HFF-Myc (cell line): Measurements from ENCODE around the gene GSS.
"Not testable (repeated sequence)": the region's sequence is repeated elsewhere in the genome, so short reads cannot be mapped to it uniquely, and the experiment has no call there.

Experiments used
- DNase-seq: peaks from one replicate; pipeline ENCODE4 v3.0.0-alpha.2; 2011; ENCODE audit warnings: low read depth; ENCODE audit errors: extremely low read depth
- H3K4me3 ChIP-seq: replicated peaks from 2 replicates; pipeline ENCODE4 v1.5.1; 2011; ENCODE audit warnings: low read depth, mild to moderate bottlenecking, control low read depth, low read length
- TF ChIP-seq, protein P1 (sequence below): IDR thresholded peaks from 2 replicates; pipeline ENCODE4 v1.5.1; 2012; ENCODE audit warnings: mild to moderate bottlenecking, low read depth, low read length, control low read depth; ENCODE audit errors: missing control alignments

GSS gene

GRCh38 chr20:34916774-34917354 lies 38.7 kb downstream of the GSS start:
- TF ChIP-seq, protein P1, sequence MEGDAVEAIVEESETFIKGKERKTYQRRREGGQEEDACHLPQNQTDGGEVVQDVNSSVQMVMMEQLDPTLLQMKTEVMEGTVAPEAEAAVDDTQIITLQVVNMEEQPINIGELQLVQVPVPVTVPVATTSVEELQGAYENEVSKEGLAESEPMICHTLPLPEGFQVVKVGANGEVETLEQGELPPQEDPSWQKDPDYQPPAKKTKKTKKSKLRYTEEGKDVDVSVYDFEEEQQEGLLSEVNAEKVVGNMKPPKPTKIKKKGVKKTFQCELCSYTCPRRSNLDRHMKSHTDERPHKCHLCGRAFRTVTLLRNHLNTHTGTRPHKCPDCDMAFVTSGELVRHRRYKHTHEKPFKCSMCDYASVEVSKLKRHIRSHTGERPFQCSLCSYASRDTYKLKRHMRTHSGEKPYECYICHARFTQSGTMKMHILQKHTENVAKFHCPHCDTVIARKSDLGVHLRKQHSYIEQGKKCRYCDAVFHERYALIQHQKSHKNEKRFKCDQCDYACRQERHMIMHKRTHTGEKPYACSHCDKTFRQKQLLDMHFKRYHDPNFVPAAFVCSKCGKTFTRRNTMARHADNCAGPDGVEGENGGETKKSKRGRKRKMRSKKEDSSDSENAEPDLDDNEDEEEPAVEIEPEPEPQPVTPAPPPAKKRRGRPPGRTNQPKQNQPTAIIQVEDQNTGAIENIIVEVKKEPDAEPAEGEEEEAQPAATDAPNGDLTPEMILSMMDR: no peak
- no peak for DNase-seq

GRCh38 chr20:34915749-34916455 lies 39.7 kb downstream of the GSS start:
- TF ChIP-seq, protein P1: no peak
- DNase-seq: no peak
- no peak overlapping the region for H3K4me3 ChIP-seq

More at GRCh38 chr20:34916774-34917354, 38.7 kb downstream of the GSS start:
- H3K4me3 ChIP-seq: no peak overlapping the region

DNA sequence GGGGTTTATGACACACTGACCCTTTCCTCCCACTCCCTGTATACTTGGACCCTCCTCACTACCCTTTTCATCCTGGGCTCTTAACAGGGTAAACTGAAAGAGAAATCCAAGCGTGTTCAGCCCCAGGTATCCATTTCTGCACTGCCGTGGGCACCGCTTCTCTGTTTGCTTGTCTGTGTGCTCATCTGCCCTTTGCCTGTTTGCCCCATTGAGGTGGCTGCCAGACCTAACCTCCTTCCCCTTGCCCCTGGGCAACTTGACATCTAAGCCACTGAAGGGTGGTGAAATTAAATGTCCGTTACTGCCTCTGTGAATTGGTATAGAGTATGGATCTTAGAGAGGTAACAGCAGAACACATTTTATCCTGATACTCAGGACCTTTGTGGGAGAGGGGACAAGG lies 40.5 kb downstream of the GSS start:
- DNase-seq: no peak
- TF ChIP-seq, protein P1: no peak

DNA sequence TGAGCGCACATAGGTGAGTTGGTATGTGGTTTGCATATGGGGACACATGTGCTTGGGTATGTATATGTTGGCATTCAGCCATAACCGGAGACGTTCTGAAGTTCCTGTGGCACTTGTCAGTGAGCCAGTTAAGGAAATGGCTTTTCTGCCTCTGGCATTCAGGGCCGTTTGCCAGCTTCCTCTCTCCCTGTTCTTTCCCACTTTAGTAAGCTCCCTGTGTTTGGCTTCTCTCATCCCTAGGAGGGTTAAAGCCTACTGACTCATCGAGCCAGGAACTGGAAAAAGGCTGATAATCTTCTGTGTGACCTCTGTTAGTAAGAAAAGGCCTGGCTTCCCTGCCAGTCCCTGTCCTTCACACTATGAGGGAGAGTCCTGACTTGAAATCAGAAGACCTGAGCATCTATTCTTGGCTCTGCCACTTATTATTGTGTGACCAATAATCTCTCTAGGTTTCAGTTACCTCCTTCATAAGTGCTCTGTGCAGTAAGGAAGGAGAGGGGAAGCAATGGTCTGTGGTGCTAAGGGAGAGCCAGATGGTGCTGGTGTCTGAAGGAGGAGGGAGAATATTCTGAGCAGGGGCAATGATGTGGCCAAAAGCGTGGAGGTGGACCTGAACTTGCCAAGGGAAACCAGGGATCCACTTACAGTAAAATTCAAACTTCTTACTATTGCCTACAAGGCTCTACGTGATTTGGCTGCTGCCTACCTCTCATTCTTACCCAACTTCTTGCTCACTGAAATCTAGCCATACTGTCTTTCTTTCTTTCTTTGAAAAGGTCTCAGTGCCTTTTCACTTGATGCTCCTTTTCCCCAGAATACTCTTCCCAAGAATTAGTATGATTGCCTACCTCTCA lies 47.8 kb downstream of the GSS start:
- TF ChIP-seq, protein P1: no peak
- DNase-seq: peak; percentile 94
- H3K4me3 ChIP-seq: no peak overlapping the region

More for the DNA sequence above, 40.5 kb downstream of the GSS start:
- H3K4me3 ChIP-seq: no peak overlapping the region

DNA sequence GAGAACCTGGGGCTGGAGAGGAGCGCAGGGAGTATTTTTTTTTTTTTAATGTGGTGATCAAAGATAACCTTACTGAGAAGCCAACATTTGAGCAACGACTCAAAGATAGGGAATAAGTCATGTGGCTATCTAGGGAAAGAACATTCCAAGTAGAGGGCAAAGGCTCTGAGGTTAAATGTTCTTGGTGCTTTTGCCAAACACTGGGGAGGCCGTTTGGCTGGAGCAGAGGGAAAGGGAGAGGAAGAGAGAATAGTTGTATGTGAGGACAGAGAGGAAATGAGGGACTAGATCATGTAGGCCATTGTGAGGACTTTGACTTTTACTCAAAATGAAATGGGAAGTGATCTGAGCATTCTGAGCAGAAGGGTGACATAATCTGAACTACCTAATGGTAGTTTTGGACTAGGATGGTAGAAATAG lies 51.4 kb downstream of the GSS start:
- TF ChIP-seq, protein P1: no peak
- H3K4me3 ChIP-seq: no peak overlapping the region
- no peak for DNase-seq

DNA sequence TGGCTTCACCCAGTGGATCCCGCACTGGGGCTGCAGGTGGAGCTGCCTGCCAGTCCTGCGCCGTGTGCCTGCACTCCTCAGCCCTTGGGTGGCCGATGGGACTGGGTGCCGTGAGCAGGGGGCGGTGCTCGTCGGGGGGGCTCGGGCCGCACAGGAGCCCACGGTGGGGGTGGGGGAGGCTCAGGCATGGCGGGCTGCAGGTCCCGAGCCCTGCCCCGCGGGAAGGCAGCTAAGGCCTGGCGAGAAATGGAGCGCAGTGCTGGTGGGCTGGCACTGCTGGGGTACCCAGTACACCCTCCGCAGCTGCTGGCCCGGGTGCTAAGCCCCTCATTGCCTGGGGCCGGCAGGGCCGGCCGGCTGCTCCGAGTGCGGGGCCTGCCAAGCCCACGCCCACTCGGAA lies 56.9 kb downstream of the GSS start:
- DNase-seq: not testable (repeated sequence)

GRCh38 chr20:34898129-34898528 lies 57.5 kb downstream of the GSS start:
- not testable (repeated sequence) for DNase-seq, H3K4me3 ChIP-seq

More for the DNA sequence above, 56.9 kb downstream of the GSS start:
- not testable (repeated sequence) for H3K4me3 ChIP-seq
